Epithelial cell of esophagus (primary cell): ENCODE measurements around the gene SLC10A4.

Experiments
- DNase-seq: peaks from one replicate; pipeline ENCODE4 v3.0.0; 2010; ENCODE audit warnings: low read depth
- H3K4me3 ChIP-seq: 2 replicates; pipeline ENCODE4 v1.5.1; 2011; ENCODE audit warnings: mild to moderate bottlenecking, low read length, control low read depth
- TF ChIP-seq, protein P1 (sequence below): IDR thresholded peaks from 2 replicates; pipeline ENCODE4 v1.5.1; 2011; ENCODE audit warnings: low read depth, mild to moderate bottlenecking, low read length, control low read depth, inconsistent platforms; ENCODE audit not compliant: insufficient read depth; ENCODE audit errors: missing control alignments

The SLC10A4 gene

DNA sequence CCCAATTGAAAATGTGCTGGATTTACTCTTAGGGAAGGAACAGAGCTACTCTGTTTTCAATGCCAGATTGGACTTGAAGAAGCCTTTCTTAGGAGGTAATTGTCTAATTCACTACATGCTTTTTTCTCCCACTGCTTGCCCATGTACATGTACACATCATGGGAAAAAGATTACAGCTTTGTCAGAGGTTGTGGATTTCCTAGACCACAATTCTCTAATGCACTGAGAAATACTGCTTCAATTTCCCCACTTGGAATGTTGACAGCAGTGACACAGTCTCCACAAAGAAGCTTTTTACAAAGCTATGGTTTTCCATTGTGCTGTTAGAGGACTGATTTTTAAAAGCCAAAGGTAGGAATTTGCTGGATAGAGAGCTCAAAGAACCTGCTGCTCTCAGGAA lies 26.4 kb downstream of the SLC10A4 start:
- no peak for DNase-seq
- no peak overlapping the region for H3K4me3 ChIP-seq
- TF ChIP-seq, protein P1, sequence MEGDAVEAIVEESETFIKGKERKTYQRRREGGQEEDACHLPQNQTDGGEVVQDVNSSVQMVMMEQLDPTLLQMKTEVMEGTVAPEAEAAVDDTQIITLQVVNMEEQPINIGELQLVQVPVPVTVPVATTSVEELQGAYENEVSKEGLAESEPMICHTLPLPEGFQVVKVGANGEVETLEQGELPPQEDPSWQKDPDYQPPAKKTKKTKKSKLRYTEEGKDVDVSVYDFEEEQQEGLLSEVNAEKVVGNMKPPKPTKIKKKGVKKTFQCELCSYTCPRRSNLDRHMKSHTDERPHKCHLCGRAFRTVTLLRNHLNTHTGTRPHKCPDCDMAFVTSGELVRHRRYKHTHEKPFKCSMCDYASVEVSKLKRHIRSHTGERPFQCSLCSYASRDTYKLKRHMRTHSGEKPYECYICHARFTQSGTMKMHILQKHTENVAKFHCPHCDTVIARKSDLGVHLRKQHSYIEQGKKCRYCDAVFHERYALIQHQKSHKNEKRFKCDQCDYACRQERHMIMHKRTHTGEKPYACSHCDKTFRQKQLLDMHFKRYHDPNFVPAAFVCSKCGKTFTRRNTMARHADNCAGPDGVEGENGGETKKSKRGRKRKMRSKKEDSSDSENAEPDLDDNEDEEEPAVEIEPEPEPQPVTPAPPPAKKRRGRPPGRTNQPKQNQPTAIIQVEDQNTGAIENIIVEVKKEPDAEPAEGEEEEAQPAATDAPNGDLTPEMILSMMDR = no peak

DNA sequence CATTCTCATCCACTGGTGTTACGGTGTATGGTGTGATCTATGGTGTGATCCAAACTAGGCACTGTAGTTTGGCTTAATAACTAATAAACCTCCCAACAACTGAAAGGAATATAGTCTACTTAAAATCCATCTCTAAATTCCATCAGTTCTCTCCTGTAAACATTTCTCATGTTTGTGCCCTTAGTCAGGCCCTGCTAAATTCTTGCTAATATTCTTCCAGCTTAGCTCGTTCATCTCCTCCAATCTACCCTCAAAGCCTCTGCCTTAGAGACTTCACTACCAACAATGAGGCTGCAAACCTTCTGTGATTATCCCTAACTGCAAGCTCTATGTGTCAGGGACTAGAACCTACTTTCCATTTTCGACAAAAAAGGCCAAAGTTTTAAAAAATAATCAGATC lies 35.0 kb downstream of the SLC10A4 start:
- DNase-seq = no peak
- no peak overlapping the region for H3K4me3 ChIP-seq
- TF ChIP-seq, protein P1 = no peak

DNA sequence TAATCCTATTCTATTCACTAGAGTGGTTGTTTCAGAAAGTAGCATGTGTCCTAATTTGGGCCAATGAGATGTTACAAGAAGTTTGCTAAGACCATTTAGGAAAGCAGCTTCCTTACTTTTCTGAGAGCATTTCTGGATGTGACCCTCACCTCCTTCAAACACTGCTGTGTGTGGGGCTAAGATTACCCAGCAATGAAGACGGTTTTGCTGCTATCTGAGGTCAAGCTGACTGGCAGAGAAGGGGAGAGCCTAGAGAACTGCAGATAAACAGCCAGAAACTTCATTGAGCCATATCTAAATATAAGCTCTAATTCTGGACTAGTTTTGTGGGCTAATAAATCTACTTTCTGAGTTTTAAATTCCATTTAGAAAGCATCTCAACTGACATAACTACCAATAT lies 43.3 kb downstream of the SLC10A4 start:
- no peak for DNase-seq
- H3K4me3 ChIP-seq = no peak overlapping the region
- TF ChIP-seq, protein P1 = no peak

DNA sequence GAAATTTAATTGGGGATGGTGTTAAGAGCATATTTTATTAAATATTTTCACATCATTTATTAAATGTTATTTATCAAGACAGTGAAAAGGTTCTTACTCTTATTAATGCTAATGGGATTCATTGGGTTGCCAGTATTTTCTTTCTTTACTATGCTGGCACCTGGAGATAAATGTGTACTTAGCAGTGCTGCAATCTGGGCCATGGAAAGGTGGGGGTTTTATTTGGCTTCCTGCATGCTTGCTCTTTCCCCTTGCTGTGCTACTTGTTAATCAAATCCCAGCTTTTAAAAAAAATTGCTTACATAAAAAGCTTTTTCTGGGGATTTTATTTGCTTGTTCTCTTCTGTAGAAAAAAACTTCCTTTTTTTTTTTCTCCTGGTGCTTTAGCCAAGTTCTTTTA lies 55.2 kb downstream of the SLC10A4 start:
- DNase-seq = no peak
- TF ChIP-seq, protein P1 = no peak
- no peak overlapping the region for H3K4me3 ChIP-seq
